Measurements from ENCODE around the gene ENTPD2.

GRCh38 chr9:137049544-137050449 is 4.1 kb downstream of the ENTPD2 start:
- TF ChIP-seq CTCF (conservative IDR thresholded peaks at IDR 0.05 in 1 of 2, IDR thresholded peaks at IDR 0.05 in 1 of 2; ENCODE audit: low read depth in 1 of 2, low read length in 2 of 2) (peak; percentile 33 to 56), EZH2 (IDR thresholded peaks at IDR 0.05; ENCODE audit: low read length, missing control alignments) (no peak)

Data from fibroblast of lung (primary cell).